H9 (cell line): ENCODE results near the gene DIPK1C. TPM values are rescaled to one million over a fixed set of nuclear protein-coding genes. Genes with fewer than 3 reads are reported as not detected.

Experiments
- DNase-seq: peaks from one replicate; pipeline ENCODE4 v3.0.0-alpha.2; 2017
- H2AFZ ChIP-seq: one replicate; pipeline ENCODE4 v1.6.1; 2013; ENCODE audit warnings: mild to moderate bottlenecking, low read length, control low read depth, moderate library complexity
- H2AK5ac ChIP-seq: 2 replicates; pipeline ENCODE4 v1.6.1; 2013; ENCODE audit warnings: low read length, control low read depth, mixed read lengths; ENCODE audit not compliant: insufficient read length
- H2BK120ac ChIP-seq: one replicate; pipeline ENCODE4 v1.6.1; 2013; ENCODE audit warnings: low read depth, mild to moderate bottlenecking, low read length, control low read depth, inconsistent platforms; ENCODE audit not compliant: poor library complexity, severe bottlenecking
- H2BK12ac ChIP-seq: 2 replicates; pipeline ENCODE4 v1.6.1; 2013; ENCODE audit warnings: low read length, control low read depth, mixed read lengths, low read depth; ENCODE audit not compliant: insufficient read length
- H2BK15ac ChIP-seq: 2 replicates; pipeline ENCODE4 v1.6.1; 2013; ENCODE audit warnings: low read depth, low read length, control low read depth
- H2BK20ac ChIP-seq: one replicate; pipeline ENCODE4 v1.6.1; 2013; ENCODE audit warnings: low read depth, mild to moderate bottlenecking, low read length, control low read depth, inconsistent platforms; ENCODE audit not compliant: poor library complexity, severe bottlenecking
- H2BK5ac ChIP-seq: 2 replicates; pipeline ENCODE4 v1.6.1; 2013; ENCODE audit warnings: low read length, control low read depth, mixed read lengths; ENCODE audit not compliant: insufficient read length
- H3K14ac ChIP-seq: 2 replicates; pipeline ENCODE4 v1.6.1; 2013; ENCODE audit warnings: low read length, control low read depth; ENCODE audit not compliant: insufficient read depth
- H3K18ac ChIP-seq: 2 replicates; pipeline ENCODE4 v1.6.1; 2013; ENCODE audit warnings: low read depth, mild to moderate bottlenecking, mixed read lengths, low read length, control low read depth; ENCODE audit not compliant: insufficient read length
- H3K23ac ChIP-seq: 2 replicates; pipeline ENCODE4 v1.6.1; 2013; ENCODE audit warnings: low read length, control low read depth, mixed read lengths, low read depth; ENCODE audit not compliant: insufficient read length
- H3K23me2 ChIP-seq: 2 replicates; pipeline ENCODE4 v1.6.1; 2013; ENCODE audit warnings: low read depth, mild to moderate bottlenecking, mixed read lengths, low read length, control low read depth; ENCODE audit not compliant: insufficient read length, poor library complexity, severe bottlenecking
- H3K27ac ChIP-seq: 2 replicates; pipeline ENCODE4 v1.5.1; 2013; ENCODE audit warnings: low read length, control low read depth, mixed read lengths, low read depth; ENCODE audit not compliant: insufficient read length
- H3K27me3 ChIP-seq: 2 replicates; pipeline ENCODE4 v1.6.1; 2013; ENCODE audit warnings: low read length, control low read depth, inconsistent platforms; ENCODE audit not compliant: insufficient read depth
- H3K4ac ChIP-seq: 2 replicates; pipeline ENCODE4 v1.6.1; 2013; ENCODE audit warnings: low read depth, mild to moderate bottlenecking, control low read depth, inconsistent platforms, low read length, moderate library complexity
- H3K4me1 ChIP-seq: 2 replicates; pipeline ENCODE4 v1.6.1; 2013; ENCODE audit warnings: low read length, control low read depth, inconsistent platforms; ENCODE audit not compliant: insufficient read depth
- H3K4me2 ChIP-seq: 2 replicates; pipeline ENCODE4 v1.6.1; 2013; ENCODE audit warnings: low read length, control low read depth, mixed read lengths; ENCODE audit not compliant: insufficient read length, insufficient read depth
- H3K56ac ChIP-seq: 2 replicates; pipeline ENCODE4 v1.6.1; 2013; ENCODE audit warnings: low read depth, mild to moderate bottlenecking, mixed read lengths, low read length, control low read depth; ENCODE audit not compliant: insufficient read length
- H3K79me1 ChIP-seq: 2 replicates; pipeline ENCODE4 v1.6.1; 2013; ENCODE audit warnings: low read depth, mild to moderate bottlenecking, moderate library complexity, low read length, control low read depth, inconsistent platforms; ENCODE audit not compliant: insufficient read depth, poor library complexity, severe bottlenecking
- H3K79me2 ChIP-seq: 2 replicates; pipeline ENCODE4 v1.6.1; 2013; ENCODE audit warnings: low read length, control low read depth, inconsistent platforms; ENCODE audit not compliant: insufficient read depth
- H3K9ac ChIP-seq: 2 replicates; pipeline ENCODE4 v1.6.1; 2013; ENCODE audit warnings: low read length, control low read depth, mixed read lengths; ENCODE audit not compliant: insufficient read length; ENCODE audit errors: extremely low read depth
- H3K9me3 ChIP-seq: one replicate; pipeline ENCODE4 v1.6.1; 2013; ENCODE audit warnings: low read depth, low read length, inconsistent platforms; ENCODE audit not compliant: control insufficient read depth
- H3T11ph ChIP-seq: one replicate; pipeline ENCODE4 v1.6.1; 2013; ENCODE audit warnings: mild to moderate bottlenecking, low read length, control low read depth, inconsistent platforms
- H4K20me1 ChIP-seq: one replicate; pipeline ENCODE4 v1.6.1; 2013; ENCODE audit not compliant: control insufficient read depth, insufficient read length, insufficient read depth
- H4K5ac ChIP-seq: 2 replicates; pipeline ENCODE4 v1.6.1; 2013; ENCODE audit warnings: low read depth, mild to moderate bottlenecking, mixed read lengths, low read length, control low read depth; ENCODE audit not compliant: insufficient read length
- H4K8ac ChIP-seq: replicated peaks from 2 replicates; pipeline ENCODE4 v1.6.1; 2013; ENCODE audit warnings: low read length, control low read depth, mixed read lengths, low read depth; ENCODE audit not compliant: insufficient read length
- H4K91ac ChIP-seq: 2 replicates; pipeline ENCODE4 v1.6.1; 2013; ENCODE audit warnings: low read depth, mild to moderate bottlenecking, moderate library complexity, mixed read lengths, low read length, control low read depth; ENCODE audit not compliant: insufficient read length
- H3K27ac Mint-ChIP-seq, 3 experiments: 2 replicates in 2 of 3; 3 replicates in 1 of 3; pipeline ENCODE4 v1.8.0; 2020 to 2021; ENCODE audit warnings: mixed read lengths in 3 of 3, mild to moderate bottlenecking in 1 of 3, moderate library complexity in 1 of 3
- H3K27me3 Mint-ChIP-seq: 2 replicates; pipeline ENCODE4 v1.8.0; 2021; ENCODE audit warnings: low read depth, mild to moderate bottlenecking, moderate library complexity, mixed read lengths
- H3K36me3 Mint-ChIP-seq, 3 experiments: 2 replicates in 2 of 3; 3 replicates in 1 of 3; pipeline ENCODE4 v1.8.0; 2020 to 2021; ENCODE audit warnings: low read depth in 3 of 3, mixed read lengths in 3 of 3; ENCODE audit not compliant: insufficient read depth in 1 of 3
- H3K4me1 Mint-ChIP-seq, 2 experiments: 2 replicates each; pipeline ENCODE4 v1.8.0; 2020; ENCODE audit warnings: mixed read lengths in 2 of 2
- H3K4me3 Mint-ChIP-seq, 2 experiments: 2 replicates in 1 of 2; 3 replicates in 1 of 2; pipeline ENCODE4 v1.8.0; 2020 to 2021; ENCODE audit warnings: mild to moderate bottlenecking in 2 of 2, mixed read lengths in 2 of 2, moderate library complexity in 1 of 2
- H3K9me3 Mint-ChIP-seq, 2 experiments: 2 replicates in 1 of 2; 3 replicates in 1 of 2; pipeline ENCODE4 v1.8.0; 2020; ENCODE audit warnings: mild to moderate bottlenecking in 2 of 2, mixed read lengths in 2 of 2, moderate library complexity in 1 of 2
- CTCF ChIP-seq: fragments of 200-600 bp; sonication (generic); conservative IDR thresholded peaks from 3 replicates; pipeline ENCODE4 v1.8.0; 2021; ENCODE audit warnings: antibody characterized with exemption, mild to moderate bottlenecking
- WGBS: extraction: QIAGEN DNeasy Blood & Tissue Kit; methylation state at CpG from one replicate; pipeline ENCODE4 v1.1.7; 2013; ENCODE audit warnings: missing lambda C conversion rate, low lambda C conversion rate, mixed read lengths; ENCODE audit not compliant: insufficient read length; ENCODE audit errors: extremely low coverage; 5-methylcytosine and 5-hydroxymethylcytosine counted together
- total RNA-seq: library from RNA; stranded (reverse); gene quantifications from 2 replicates; pipeline ENCODE4 v1.2.1, GENCODE V29; 2021

DIPK1C gene
- total RNA-seq, 1 experiment from 2014 or later: not detected

DNA sequence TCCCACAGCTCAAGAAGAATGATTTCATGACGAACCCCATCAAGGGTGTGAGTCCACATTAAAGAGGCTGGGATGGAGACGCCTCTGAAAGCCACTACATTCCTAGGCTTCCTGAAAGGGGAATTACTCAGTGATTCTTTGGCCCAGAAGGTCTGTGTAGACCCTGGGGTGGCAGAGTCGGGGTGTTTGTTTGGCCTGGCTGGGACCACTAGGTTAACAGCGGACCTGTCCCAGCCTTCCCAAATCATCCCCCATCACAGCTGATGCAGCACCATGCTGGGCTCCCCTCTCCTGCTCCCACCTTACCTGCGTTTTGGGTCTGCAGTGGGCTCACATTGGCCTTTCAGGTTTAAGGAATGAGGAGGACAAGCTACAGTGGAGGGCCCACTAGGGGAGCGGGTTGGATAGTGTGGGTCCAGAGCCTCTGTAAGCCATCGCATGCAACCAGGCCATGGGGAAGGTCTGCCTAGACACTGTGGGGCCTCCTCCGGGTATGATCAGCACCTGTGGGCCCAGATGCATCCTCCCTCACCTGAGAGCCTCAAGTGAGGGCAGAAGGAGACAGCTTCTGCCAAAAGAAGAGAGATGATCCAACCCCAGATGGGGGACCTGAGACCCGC, 16.2 kb downstream of the DIPK1C start:
- Histone ChIP-seq H3K79me2 (no peaks in the 10 kb centered on the region), H2BK15ac (no peak overlapping the region), H3K56ac (no peak overlapping the region), H3K23me2 (no peaks in the 10 kb centered on the region), H3K4me2 (no peak overlapping the region), H3K23ac (no peak overlapping the region), H4K8ac (no peak overlapping the region), H4K5ac (no peak overlapping the region), H3K27ac (no peak overlapping the region), H4K91ac (no peak overlapping the region), H4K20me1 (no peaks in the 10 kb centered on the region), H3K18ac (no peak overlapping the region), H2BK120ac (no peak overlapping the region), H3K79me1 (no peaks in the 10 kb centered on the region), H3T11ph (no peak overlapping the region), H2AK5ac (no peak overlapping the region), H3K27me3 (no peaks in the 10 kb centered on the region; the same call in 1 of the 2 replicates), H2BK20ac (no peak overlapping the region), H3K14ac (no peak overlapping the region), H3K9ac (no peak overlapping the region), H2AFZ (no peak overlapping the region), H3K9me3 (no peaks in the 10 kb centered on the region), H2BK5ac (no peak overlapping the region), H3K4ac (no peak overlapping the region), H2BK12ac (no peak overlapping the region), H3K4me1 (peaks cover 10% of the 10 kb centered on the region; the same call in 1 of the 2 replicates)
- no peaks in the 10 kb centered on the region; a peak in 1 of 7 replicates for H3K36me3 Mint-ChIP-seq
- no peak overlapping the region for H3K27ac Mint-ChIP-seq
- no peak overlapping the region for H3K4me3 Mint-ChIP-seq
- H3K27me3 Mint-ChIP-seq: no peaks in the 10 kb centered on the region; the same call in none of the 2 replicates
- DNase-seq: no peak
- WGBS: no CpG with 5 or more reads among the region's 9 CpGs
- TF ChIP-seq CTCF: no peak
- H3K9me3 Mint-ChIP-seq: no peaks in the 10 kb centered on the region; a peak in 1 of 5 replicates
- H3K4me1 Mint-ChIP-seq: peaks cover 9 to 12% of the 10 kb centered on the region in 2 experiments
